Neural progenitor cell (in vitro differentiated cells): ENCODE data around the gene NQO2. TPM values are rescaled to one million over a fixed set of nuclear protein-coding genes. Genes with fewer than 3 reads are reported as not detected.
A peak's percentile ranks its signal among the peaks of the same experiment; 100 is the strongest.

ENCODE experiments used
- DNase-seq: peaks from one replicate; pipeline ENCODE4 v3.0.0-alpha.2; 2016; ENCODE audit warnings: low spot score
- H2AFZ ChIP-seq: fragments of 200-600 bp; sonication (generic); replicated peaks from 2 replicates; pipeline ENCODE4 v1.6.1; 2016; ENCODE audit warnings: antibody characterized with exemption
- H3F3A ChIP-seq: fragments of 200-600 bp; sonication (generic); 2 replicates; pipeline ENCODE4 v1.6.1; 2016; ENCODE audit warnings: antibody characterized with exemption, low read depth
- H3K27ac ChIP-seq: fragments of 200-600 bp; sonication (generic); 2 replicates; pipeline ENCODE4 v1.5.1; 2016; ENCODE audit warnings: mild to moderate bottlenecking
- H3K27me3 ChIP-seq: fragments of 200-600 bp; sonication (generic); 2 replicates; pipeline ENCODE4 v1.6.1; 2016; ENCODE audit warnings: mild to moderate bottlenecking, moderate library complexity
- H3K36me3 ChIP-seq: fragments of 200-600 bp; sonication (generic); 2 replicates; pipeline ENCODE4 v1.5.1; 2016
- H3K4me1 ChIP-seq: fragments of 200-600 bp; sonication (generic); 2 replicates; pipeline ENCODE4 v1.6.1; 2016; ENCODE audit warnings: mixed run types
- H3K4me2 ChIP-seq: fragments of 200-600 bp; sonication (generic); 2 replicates; pipeline ENCODE4 v1.6.1; 2016
- H3K4me3 ChIP-seq: fragments of 200-600 bp; sonication (generic); 2 replicates; pipeline ENCODE4 v1.5.1; 2016
- H3K79me2 ChIP-seq: fragments of 200-600 bp; sonication (generic); 2 replicates; pipeline ENCODE4 v1.6.1; 2016; ENCODE audit warnings: low read depth
- H3K9ac ChIP-seq: fragments of 200-600 bp; sonication (generic); 2 replicates; pipeline ENCODE4 v1.6.1; 2016
- H3K9me3 ChIP-seq: fragments of 200-600 bp; sonication (generic); 2 replicates; pipeline ENCODE4 v1.5.1; 2016; ENCODE audit warnings: low read depth
- H4K20me1 ChIP-seq: fragments of 200-600 bp; sonication (generic); 2 replicates; pipeline ENCODE4 v1.6.1; 2016; ENCODE audit warnings: low read depth
- H3K27ac Mint-ChIP-seq: 3 replicates; pipeline ENCODE4 v1.8.0; 2021; ENCODE audit warnings: mixed read lengths
- H3K27me3 Mint-ChIP-seq: 2 replicates; pipeline ENCODE4 v1.8.0; 2022; ENCODE audit warnings: low read depth, mild to moderate bottlenecking, inconsistent platforms, moderate library complexity, mixed read lengths; ENCODE audit not compliant: insufficient read depth
- H3K36me3 Mint-ChIP-seq: 3 replicates; pipeline ENCODE4 v1.8.0; 2021; ENCODE audit warnings: mixed read lengths
- H3K4me1 Mint-ChIP-seq: 3 replicates; pipeline ENCODE4 v1.8.0; 2021; ENCODE audit warnings: mixed read lengths
- H3K4me3 Mint-ChIP-seq: 3 replicates; pipeline ENCODE4 v1.8.0; 2021; ENCODE audit warnings: mild to moderate bottlenecking, moderate library complexity, mixed read lengths
- H3K9me3 Mint-ChIP-seq: 3 replicates; pipeline ENCODE4 v1.8.0; 2020; ENCODE audit warnings: mixed read lengths
- EZH2 ChIP-seq: fragments of 200-600 bp; sonication (generic); IDR thresholded peaks from 2 replicates; pipeline ENCODE4 v1.6.1; 2017; ENCODE audit warnings: antibody characterized with exemption, mild to moderate bottlenecking, moderate library complexity
- EZH2phosphoT487 ChIP-seq: fragments of 200-600 bp; sonication (generic); IDR thresholded peaks from 2 replicates; pipeline ENCODE4 v1.6.1; 2017; ENCODE audit warnings: antibody characterized with exemption
- total RNA-seq: library from RNA; depleted of rRNA; stranded (reverse); fragments of >200 nt; gene quantifications from 2 replicates; pipeline ENCODE4 v1.2.3, GENCODE V29; 2015; ENCODE audit warnings: low replicate concordance
- TF ChIP-seq, protein P1 (sequence below): fragments of 200-600 bp; sonication (generic); IDR thresholded peaks from 2 replicates; pipeline ENCODE4 v1.5.1; 2017; ENCODE audit warnings: antibody characterized with exemption, mild to moderate bottlenecking

NQO2 gene
- total RNA-seq, 1 donor from 2014 or later = 19.5 TPM

DNA sequence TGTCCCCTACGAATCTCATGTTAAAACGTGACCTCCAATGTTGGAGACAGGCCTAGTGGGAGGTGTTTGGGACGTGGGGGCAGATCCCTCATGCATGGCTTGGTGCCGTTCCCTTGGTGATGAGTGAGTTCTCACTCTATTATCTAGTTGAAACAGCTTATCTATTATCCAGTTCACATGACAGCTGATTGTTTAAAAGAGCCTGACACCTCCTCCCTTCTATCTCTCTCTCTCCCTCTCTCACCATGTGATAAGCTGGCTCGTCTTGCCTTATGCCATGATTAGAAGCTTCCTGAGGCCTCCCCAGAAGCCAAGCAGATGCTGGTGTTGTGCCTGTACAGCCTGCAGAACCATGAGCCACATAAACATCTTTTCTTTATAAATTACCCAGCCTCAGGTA, 35.7 kb downstream of the NQO2 start:
- Histone ChIP-seq H3K27ac (no peak overlapping the region), H3K27me3 (no peaks in the 10 kb centered on the region), H3K79me2 (no peaks in the 10 kb centered on the region), H3K36me3 (no peaks in the 10 kb centered on the region), H3F3A (peaks cover 18% of the 10 kb centered on the region), H3K4me2 (no peak overlapping the region), H3K4me1 (peaks cover 39% of the 10 kb centered on the region), H3K4me3 (no peak overlapping the region), H3K9ac (no peak overlapping the region), H3K9me3 (no peaks in the 10 kb centered on the region), H4K20me1 (no peaks in the 10 kb centered on the region), H2AFZ (no peak overlapping the region)
- Mint-ChIP-seq H3K27me3 (peaks cover 8% of the 10 kb centered on the region), H3K9me3 (peaks cover 11% of the 10 kb centered on the region), H3K36me3 (no peaks in the 10 kb centered on the region), H3K4me3 (no peak overlapping the region), H3K4me1 (peaks cover 16% of the 10 kb centered on the region), H3K27ac (no peak overlapping the region)
- TF ChIP-seq, protein P1, sequence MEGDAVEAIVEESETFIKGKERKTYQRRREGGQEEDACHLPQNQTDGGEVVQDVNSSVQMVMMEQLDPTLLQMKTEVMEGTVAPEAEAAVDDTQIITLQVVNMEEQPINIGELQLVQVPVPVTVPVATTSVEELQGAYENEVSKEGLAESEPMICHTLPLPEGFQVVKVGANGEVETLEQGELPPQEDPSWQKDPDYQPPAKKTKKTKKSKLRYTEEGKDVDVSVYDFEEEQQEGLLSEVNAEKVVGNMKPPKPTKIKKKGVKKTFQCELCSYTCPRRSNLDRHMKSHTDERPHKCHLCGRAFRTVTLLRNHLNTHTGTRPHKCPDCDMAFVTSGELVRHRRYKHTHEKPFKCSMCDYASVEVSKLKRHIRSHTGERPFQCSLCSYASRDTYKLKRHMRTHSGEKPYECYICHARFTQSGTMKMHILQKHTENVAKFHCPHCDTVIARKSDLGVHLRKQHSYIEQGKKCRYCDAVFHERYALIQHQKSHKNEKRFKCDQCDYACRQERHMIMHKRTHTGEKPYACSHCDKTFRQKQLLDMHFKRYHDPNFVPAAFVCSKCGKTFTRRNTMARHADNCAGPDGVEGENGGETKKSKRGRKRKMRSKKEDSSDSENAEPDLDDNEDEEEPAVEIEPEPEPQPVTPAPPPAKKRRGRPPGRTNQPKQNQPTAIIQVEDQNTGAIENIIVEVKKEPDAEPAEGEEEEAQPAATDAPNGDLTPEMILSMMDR = no peak
- TF ChIP-seq EZH2 (no peak), EZH2phosphoT487 (no peak)
- DNase-seq = no peak

DNA sequence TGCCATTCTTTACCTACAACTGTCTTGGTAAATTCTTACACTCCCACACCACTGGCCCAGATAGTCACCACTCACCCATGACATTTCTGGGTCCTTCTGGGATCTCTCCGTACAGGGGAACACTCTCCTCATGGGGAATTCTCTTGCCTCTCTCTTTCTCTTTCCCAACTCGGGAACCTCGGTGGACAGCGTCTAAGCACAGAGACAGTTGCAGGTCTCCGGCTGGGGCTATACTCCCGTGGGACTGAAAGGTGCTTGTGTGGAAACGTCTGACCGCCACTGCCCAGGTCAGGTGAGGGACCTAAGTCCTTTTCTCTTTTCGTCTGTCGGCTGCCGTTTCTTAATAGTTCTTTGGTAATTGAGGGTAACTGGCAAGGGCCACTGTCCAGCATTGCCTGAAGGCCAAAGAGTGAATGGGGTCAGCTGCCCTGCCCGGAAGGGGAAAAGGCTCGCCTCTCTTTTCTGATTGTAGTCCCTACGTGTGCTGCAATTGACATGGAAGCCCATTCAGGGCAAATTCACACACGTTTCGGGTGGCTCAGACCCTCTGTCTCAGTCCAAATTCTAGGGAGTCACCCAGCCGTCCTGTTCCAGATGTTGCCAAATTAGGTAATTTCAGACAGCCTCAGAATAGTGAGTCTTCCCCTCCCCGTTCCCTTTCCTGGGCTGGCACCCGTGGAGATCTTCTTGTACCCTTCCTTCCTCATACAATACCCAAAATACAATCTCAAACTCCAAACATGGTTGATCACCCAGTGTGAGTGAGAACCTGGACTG, 37.4 kb downstream of the NQO2 start:
- Histone ChIP-seq H3K4me2 (peak overlapping the region; percentile 34), H3K9me3 (no peaks in the 10 kb centered on the region), H2AFZ (no peak overlapping the region), H4K20me1 (no peaks in the 10 kb centered on the region), H3K27ac (no peak overlapping the region), H3K79me2 (no peaks in the 10 kb centered on the region), H3K4me1 (peaks cover 53% of the 10 kb centered on the region), H3K27me3 (no peaks in the 10 kb centered on the region), H3K4me3 (no peak overlapping the region), H3K36me3 (no peaks in the 10 kb centered on the region), H3F3A (peaks cover 30% of the 10 kb centered on the region), H3K9ac (no peak overlapping the region)
- peaks cover 11% of the 10 kb centered on the region for H3K9me3 Mint-ChIP-seq
- peaks cover 8% of the 10 kb centered on the region for H3K27me3 Mint-ChIP-seq
- peaks cover 29% of the 10 kb centered on the region for H3K4me1 Mint-ChIP-seq
- no peak for DNase-seq
- TF ChIP-seq, protein P1 = no peak
- TF ChIP-seq EZH2phosphoT487 (no peak), EZH2 (no peak)
- no peaks in the 10 kb centered on the region for H3K36me3 Mint-ChIP-seq
- H3K27ac Mint-ChIP-seq = peak overlapping the region; percentile 12
- H3K4me3 Mint-ChIP-seq = peak overlapping the region; percentile 1

DNA sequence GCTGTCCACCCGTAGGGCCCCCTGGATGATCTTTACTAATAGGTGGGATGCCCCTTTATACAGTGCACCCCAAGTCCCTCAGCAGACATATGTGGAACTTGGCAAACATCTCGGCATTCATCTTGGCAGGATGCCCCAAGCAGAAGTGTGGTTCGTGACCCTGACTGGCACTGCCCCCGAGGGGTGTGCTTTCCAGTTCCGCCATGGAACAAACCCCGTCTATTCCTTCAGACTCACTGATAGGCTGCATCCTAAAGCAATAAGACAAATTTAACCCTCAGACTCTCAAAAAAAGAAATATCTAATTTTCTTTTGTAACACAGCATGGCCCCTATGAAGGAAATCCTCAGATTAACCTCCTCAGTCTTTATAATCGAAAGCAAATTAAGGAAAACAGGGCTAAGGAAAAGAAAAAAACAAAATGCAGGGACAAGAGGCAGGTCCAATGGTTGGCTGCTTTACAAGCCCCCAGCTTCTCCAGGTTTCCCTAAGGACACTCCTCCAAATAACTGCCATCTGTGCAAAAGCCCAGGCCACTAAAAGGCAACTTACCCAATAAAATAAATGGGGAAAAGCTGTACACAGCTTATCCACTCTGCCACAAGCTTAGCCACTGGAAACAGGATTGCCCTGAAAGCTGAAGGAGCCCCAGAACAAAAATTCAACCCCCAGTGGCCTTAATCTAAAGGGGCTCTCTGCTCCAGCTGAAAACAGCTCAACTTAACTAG, 38.1 kb downstream of the NQO2 start:
- Mint-ChIP-seq H3K27ac (peak overlapping the region; percentile 43), H3K27me3 (peaks cover 8% of the 10 kb centered on the region), H3K36me3 (no peaks in the 10 kb centered on the region), H3K4me1 (peaks cover 29% of the 10 kb centered on the region), H3K9me3 (peaks cover 11% of the 10 kb centered on the region), H3K4me3 (peak overlapping the region; percentile 1)
- DNase-seq = no peak
- peak overlapping the region; percentile 39 for H3K27ac ChIP-seq
- peaks cover 58% of the 10 kb centered on the region for H3K4me1 ChIP-seq
- no peaks in the 10 kb centered on the region for H3K27me3 ChIP-seq
- TF ChIP-seq, protein P1 = no peak
- TF ChIP-seq EZH2 = no peak
- TF ChIP-seq EZH2phosphoT487 = no peak
- peak overlapping the region; percentile 67 for H2AFZ ChIP-seq
- no peaks in the 10 kb centered on the region for H3K36me3 ChIP-seq
- H3K79me2 ChIP-seq = no peaks in the 10 kb centered on the region
- H4K20me1 ChIP-seq = no peaks in the 10 kb centered on the region
- H3K9me3 ChIP-seq = no peaks in the 10 kb centered on the region
- no peak overlapping the region for H3K4me3 ChIP-seq
- H3F3A ChIP-seq = peaks cover 38% of the 10 kb centered on the region
- no peak overlapping the region for H3K9ac ChIP-seq
- H3K4me2 ChIP-seq = peak overlapping the region; percentile 26
